Left cardiac atrium (tissue), 4 donors: Measurements from ENCODE around the gene RPS21. TPM values are rescaled to one million over a fixed set of nuclear protein-coding genes. Genes with fewer than 3 reads are reported as not detected.
"Not testable (repeated sequence)": the region's sequence is repeated elsewhere in the genome, so short reads cannot be mapped to it uniquely, and the experiment has no call there.

Source experiments
- ATAC-seq, 2 donors: fragments of 200-7000 bp; cut with Tn5 transposase; one replicate each; pipeline ENCODE4 v1.9.1; 2020; ENCODE audit warnings: mild to moderate bottlenecking in 2 of 2, moderate library complexity in 2 of 2
- DNase-seq: peaks from one replicate; pipeline ENCODE4 v3.0.0-alpha.2; 2020
- intact Hi-C, 2 donors: fragments of 100-400 bp; cut with DNase I; formaldehyde crosslinking; loops; one replicate each; pipeline versions ENCODE4 v1.14.1 to v1.15.1; 2022 to 2023
- total RNA-seq, 2 donors: library from RNA; stranded (reverse); fragmentation: NEBNext Ultra II Directional; extraction: Animal tissue kit (Norgen Biotek cat#: 25700); gene quantifications; one replicate each; pipeline ENCODE4 v1.2.1, GENCODE V29; 2021
- donor health status: DM: no; HTN: yes; CAD: no.
- donor health status: DM: no; HTN: yes; CAD: no; lungs with severe emphysema.
- donor health status: DM: yes; HTN: yes; CAD: no.
- donor health status: Dilated cardiomyopathy.

Gene RPS21
- total RNA-seq, 2 donors from 2014 or later: 733 to 750 TPM

- ATAC-seq: no peak
- intact Hi-C loops: no loop called here
- DNase-seq: no peak
Measured at GRCh38 chr20:62415354-62416111, 28.6 kb downstream of the RPS21 start.

DNA sequence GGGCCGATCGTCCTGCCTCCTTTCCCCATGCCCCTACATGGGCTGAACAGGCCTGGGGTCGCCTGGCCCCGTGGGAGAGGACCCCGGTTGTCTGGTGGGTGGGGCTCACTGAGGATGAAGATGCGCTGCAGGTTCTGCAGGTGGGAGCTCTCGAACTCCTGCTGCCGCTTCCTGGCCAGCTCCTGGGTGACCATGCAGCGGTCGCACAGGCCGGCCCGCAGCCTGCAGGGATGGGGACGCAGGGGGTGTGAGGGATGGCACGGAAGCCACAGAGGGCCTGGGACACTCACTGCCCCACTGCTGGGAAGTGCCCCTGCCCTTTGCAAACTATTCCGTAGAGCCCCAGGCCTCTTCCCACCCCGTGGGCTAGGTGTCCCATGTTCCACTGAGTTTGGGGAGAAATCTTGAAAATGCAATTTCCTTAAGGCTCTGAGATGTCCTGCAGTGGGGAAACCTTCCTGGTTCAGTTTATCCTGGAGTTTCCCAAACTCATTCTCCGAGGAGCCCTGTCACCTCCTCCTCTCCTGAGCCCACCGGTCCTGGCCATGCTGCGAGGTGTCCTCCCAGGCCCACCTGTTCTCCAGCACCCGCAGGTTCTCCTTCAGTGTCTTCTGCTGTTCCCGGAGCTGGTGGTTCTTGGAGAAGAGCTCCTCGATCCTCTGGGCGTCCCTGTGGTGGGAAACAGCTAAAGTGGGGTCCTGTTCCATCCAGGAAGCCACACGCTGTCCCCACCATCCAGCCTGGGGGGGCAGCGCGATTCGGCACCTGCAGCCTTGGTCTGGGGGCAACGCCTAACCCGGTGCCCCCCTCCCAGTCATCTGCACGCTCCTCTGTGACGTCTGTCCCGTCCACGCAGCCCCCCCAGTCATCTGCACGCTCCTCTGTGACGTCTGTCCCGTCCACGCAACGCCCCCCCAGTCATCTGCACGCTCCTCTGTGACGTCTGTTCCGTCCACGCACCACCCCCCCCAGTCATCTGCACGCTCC is 30.0 kb downstream of the RPS21 start:
- DNase-seq (no peak), ATAC-seq (no peak)
- intact Hi-C loops: no loop called here

- DNase-seq (no peak), ATAC-seq (no peak)
- intact Hi-C loops: no loop called here
Measured at GRCh38 chr20:62417981-62418708, 31.2 kb downstream of the RPS21 start.

DNA sequence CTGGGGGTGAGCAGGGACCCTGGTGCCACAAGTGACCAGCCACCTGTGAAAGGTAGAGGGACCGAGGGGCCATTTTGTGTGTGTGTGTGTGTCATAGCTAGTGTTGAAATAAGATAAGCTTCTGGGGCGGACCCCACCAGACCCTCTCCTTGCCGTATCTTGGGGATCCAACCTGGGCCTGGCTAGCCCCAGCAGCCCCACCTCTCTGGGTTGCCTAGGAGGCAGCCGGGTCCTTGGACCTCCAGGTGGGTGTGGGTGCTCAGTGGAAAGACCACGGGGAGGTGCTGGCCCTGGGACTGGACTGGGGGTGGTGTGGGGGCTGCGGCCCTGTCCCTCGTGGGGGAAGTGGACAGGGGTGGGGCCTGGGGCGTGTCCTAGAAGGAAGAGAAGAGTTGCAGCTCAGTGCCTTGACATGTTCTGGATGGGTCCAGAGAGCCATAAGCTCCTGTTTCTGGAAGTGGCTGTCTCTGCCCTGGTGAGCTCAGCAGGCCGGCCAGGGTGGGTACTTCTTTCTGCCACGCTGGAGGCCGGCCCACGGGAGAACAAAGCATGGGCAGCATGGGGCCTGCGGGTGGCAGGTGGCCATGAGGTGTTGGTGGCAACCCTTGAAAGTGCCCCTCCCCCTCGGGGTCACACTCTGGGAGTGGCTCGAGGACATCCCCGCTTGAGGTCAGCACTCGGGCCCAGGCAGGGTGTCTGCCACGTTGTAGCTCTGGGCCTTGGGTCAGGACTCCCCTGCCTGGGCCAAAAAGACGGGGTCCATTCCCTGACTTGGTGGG is 32.0 kb downstream of the RPS21 start:
- ATAC-seq: no peak
- intact Hi-C loops: no loop called here
- DNase-seq: no peak

GRCh38 chr20:62419759-62420158 is 32.9 kb downstream of the RPS21 start:
- DNase-seq: no peak
- intact Hi-C loops: no loop called here
- no peak for ATAC-seq

GRCh38 chr20:62420846-62421715 is 34.2 kb downstream of the RPS21 start:
- intact Hi-C loops: no loop called here
- no peak for ATAC-seq
- DNase-seq: no peak

DNA sequence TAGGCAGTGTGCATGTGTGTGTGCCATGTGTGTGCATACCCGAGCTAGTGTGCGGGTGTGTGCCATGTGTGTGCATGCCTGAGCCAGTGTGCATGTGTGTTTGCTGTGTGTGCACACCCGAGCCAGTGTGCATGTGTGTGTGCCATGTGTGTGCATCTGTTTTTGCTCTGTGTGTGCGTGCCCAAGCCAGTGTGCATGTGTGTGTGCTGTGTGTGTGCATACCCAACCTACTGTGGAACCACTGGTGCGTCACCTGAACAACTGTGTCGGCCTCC is 34.8 kb downstream of the RPS21 start:
- intact Hi-C loops: no loop called here

DNA sequence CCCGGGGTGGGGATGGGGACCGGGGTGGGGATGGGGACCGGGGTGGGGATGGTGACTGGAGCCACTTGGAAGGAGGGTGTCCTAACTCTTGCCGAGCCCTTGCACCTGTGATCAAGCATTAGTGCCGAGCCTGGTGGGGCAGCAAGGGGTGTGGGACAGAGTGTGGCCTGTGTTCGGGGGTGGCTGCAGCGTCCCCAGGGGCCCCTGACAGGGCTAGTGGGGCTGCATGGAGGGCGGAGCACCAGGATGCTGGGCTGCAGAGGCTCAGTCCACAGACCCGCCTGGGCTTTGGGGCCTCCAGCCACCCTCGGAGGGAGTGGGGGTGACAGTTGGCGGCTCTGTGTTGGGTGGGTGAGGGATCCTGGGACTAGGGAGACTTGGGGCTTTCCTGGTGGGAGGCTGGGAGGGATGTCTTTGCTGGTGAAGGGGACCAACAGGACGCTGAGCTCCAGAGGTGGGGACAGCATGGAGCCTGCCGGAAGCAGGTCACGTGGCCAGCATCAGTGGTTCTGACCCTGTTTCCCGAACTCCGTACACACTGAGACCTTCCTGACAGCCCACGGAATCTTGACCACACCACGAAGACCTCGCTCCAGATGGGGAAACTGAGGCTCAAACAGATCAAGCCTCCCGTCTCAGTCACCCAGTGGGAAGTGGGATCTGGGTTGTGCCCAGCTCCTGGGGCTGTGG is 35.9 kb downstream of the RPS21 start:
- intact Hi-C loops: no loop called here
- ATAC-seq: no peak
- DNase-seq: no peak

More for the DNA sequence above, 34.8 kb downstream of the RPS21 start:
- ATAC-seq: no peak
- no peak for DNase-seq

- intact Hi-C loops: no loop called here
- ATAC-seq (no peak), DNase-seq (no peak)
Measured at GRCh38 chr20:62423326-62423706, 36.4 kb downstream of the RPS21 start.

GRCh38 chr20:62424249-62425107 is 37.6 kb downstream of the RPS21 start:
- intact Hi-C loops: no loop called here
- DNase-seq (no peak), ATAC-seq (peak in 1 of 2 donors; percentile 45)

- no peak for DNase-seq
- ATAC-seq: no peak
- intact Hi-C loops: no loop called here
Measured at GRCh38 chr20:62425281-62426058, 38.6 kb downstream of the RPS21 start.

- ATAC-seq: not testable (repeated sequence)
Measured at GRCh38 chr20:62426059-62426348, 39.1 kb downstream of the RPS21 start.

DNA sequence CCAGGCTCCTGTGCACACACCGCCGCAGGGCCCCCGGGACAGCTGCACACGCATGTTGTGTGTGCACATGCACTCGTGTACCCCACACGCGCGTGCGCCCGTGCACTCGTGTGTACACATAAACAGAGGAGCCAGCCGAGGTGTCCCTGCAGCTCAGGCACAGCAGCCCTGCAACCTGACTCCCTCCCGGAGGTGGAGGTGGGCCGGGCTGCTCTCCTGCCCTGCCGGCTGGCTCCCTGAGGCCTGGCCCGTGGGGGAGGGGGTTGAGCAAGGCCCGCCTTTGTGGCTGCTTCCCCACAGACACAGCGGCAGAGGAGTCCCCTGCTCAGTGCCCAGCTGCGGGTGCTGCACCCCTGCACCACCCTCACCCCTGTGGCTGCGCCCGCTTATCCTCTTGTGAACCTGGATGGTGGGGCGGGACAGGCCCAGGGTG is 39.8 kb downstream of the RPS21 start:
- intact Hi-C loops: no loop called here
- DNase-seq (no peak), ATAC-seq (no peak)

More at GRCh38 chr20:62426059-62426348, 39.1 kb downstream of the RPS21 start:
- DNase-seq, intact Hi-C loops: not testable (repeated sequence)

DNA sequence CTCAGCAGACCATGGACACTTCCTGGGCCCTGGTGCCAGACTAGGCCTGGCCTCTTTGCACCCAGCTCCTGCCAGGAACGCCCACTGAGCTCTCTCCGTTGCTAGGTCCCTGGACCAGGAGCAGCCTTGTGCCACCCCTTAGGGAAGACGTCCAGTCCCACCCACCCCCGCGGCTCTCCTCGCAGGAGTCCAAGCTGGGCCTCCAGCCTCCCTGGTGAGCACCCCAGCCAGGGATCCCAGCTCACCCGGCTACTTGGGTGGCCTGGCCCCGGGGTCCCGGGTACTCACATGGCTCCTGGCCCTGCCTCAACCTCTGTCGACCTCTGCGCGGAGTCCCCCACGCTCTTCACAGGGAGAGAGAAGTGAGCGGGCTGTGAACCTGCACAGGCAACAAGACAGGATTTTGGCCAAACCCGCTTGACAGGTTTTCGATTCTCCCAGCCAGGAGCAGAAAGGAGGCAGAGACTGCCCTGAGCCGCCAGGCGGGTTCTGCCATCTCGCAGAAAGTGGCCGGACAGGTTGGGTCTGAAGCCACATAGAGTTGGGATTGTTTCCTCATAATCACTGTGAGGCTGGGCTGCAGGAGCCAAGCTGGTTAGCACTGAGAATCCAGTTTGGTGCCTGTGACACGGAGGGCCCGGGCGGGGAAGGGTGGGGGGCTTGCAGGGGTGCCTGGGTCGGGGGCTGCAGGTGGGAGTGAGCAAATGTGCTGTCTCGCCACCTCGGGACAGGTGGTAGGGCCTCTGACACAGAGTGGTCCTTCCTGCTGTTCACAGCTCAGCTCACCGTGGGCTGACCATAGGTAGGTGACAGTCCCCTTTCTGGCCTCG is 40.5 kb downstream of the RPS21 start, which contains the start of gene RBBP8NL:
Gene RBBP8NL, minus strand, starts transcription at position 368 of the 830 bp plus-strand sequence. CDS start 7,892 bp downstream, outside the sequence.
- DNase-seq: no peak
- intact Hi-C loops: no loop called here

GRCh38 chr20:62428002-62428372 is 41.1 kb downstream of the RPS21 start:
- ATAC-seq (no peak), DNase-seq (no peak)
- intact Hi-C loops: no loop called here

More for the DNA sequence above, 40.5 kb downstream of the RPS21 start, which contains the start of gene RBBP8NL:
- ATAC-seq: no peak
